ENCODE results near the gene SPECC1. TPM values are rescaled to one million over a fixed set of nuclear protein-coding genes. Genes with fewer than 3 reads are reported as not detected.
"Not testable (repeated sequence)": the region's sequence is repeated elsewhere in the genome, so short reads cannot be mapped to it uniquely, and the experiment has no call there.

SPECC1 gene
- polyA plus RNA-seq, 1 of the 3 experiments (the other 2 are of a cell fraction), result 11.2 TPM

DNA sequence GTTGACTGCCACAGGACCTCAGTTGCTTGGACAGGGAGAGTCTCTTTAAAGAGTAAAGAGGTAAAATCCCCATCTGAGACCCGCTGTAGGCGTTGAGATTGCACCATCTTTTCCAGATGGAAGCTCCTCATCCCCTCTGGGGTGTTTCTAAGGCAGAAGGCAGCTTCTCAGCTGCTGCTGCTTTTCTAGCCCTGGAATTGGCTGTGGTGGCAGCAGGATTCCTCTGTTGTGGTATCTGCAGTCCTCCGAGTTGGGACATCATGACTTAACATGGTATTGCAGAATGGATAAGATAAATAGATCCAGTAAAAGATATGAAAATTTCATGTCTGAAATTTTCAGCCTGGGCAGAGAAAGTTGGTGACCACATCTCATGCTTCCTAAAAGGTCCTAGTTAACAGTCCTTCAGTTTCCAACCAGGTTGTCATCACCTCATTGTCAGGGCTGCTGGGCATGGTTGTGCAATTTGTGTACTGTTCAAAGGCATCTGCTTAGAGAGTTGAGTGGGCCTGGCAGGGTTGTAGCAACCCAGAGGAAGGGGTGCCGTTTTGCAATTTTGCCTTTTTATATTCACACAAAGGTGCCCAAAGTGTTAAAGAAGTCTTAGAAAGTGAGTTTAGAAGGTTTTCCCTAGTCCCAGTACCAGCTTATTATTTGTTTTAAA is 150.4 kb downstream of the SPECC1 start:
- Histone ChIP-seq H3K27ac (ENCODE audit: low read depth in 2 of 2, low read length in 1 of 2) (no peak overlapping the region), H3K9ac (no peak overlapping the region), H2AFZ (ENCODE audit: low read depth) (no peak overlapping the region), H4K20me1 (ENCODE audit: insufficient read depth) (no peaks in the 10 kb centered on the region), H3K4me1 (ENCODE audit: control insufficient read depth in 1 of 2, insufficient read depth in 2 of 2, low read depth in 1 of 2, low read length in 1 of 2) (peaks cover 6 to 8% of the 10 kb centered on the region in 2 experiments; a peak in 1 of 4 replicates), H3K9me2 (no peaks in the 10 kb centered on the region), H3F3A (replicated peaks; ENCODE audit: insufficient read depth) (no peaks in the 10 kb centered on the region), H3K36me3 (replicated peaks in 1 of 2; ENCODE audit: control insufficient read depth in 1 of 2, insufficient read depth in 2 of 2, low read length in 1 of 2) (no peaks in the 10 kb centered on the region), H3K27me3 (ENCODE audit: insufficient read depth) (no peaks in the 10 kb centered on the region), H3K4me3 (ENCODE audit: low read depth in 2 of 2, low read length in 1 of 2) (no peak overlapping the region), H3K79me2 (ENCODE audit: insufficient read depth) (peaks cover 53% of the 10 kb centered on the region), H3K9me3 (no peaks in the 10 kb centered on the region), H3K4me2 (no peak overlapping the region)
- TF ChIP-seq YY1 (IDR thresholded peaks at IDR 0.05; ENCODE audit: low read depth) (no peak), NRF1 (IDR thresholded peaks at IDR 0.05; ENCODE audit: low read depth, low read length) (no peak), RFX5 (IDR thresholded peaks at IDR 0.05; ENCODE audit: low read length) (no peak), GATA2 (CRISPR knock-in tag; IDR thresholded peaks at IDR 0.05) (no peak), NFIC (IDR thresholded peaks at IDR 0.05; ENCODE audit: borderline replicate concordance) (no peak), FOXM1 (IDR thresholded peaks at IDR 0.05; ENCODE audit: low read depth) (no peak), CHD2 (IDR thresholded peaks at IDR 0.05; ENCODE audit: low read length, partially characterized antibody) (no peak), FOSL2 (IDR thresholded peaks at IDR 0.05; ENCODE audit: borderline replicate concordance, low read depth) (no peak), MXI1 (IDR thresholded peaks at IDR 0.05; ENCODE audit: low read depth, low read length) (no peak), GABPA (IDR thresholded peaks at IDR 0.05; ENCODE audit: low read depth) (no peak)
- TF ChIP-seq, protein P1, sequence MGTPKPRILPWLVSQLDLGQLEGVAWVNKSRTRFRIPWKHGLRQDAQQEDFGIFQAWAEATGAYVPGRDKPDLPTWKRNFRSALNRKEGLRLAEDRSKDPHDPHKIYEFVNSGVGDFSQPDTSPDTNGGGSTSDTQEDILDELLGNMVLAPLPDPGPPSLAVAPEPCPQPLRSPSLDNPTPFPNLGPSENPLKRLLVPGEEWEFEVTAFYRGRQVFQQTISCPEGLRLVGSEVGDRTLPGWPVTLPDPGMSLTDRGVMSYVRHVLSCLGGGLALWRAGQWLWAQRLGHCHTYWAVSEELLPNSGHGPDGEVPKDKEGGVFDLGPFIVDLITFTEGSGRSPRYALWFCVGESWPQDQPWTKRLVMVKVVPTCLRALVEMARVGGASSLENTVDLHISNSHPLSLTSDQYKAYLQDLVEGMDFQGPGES (IDR thresholded peaks at IDR 0.05; ENCODE audit: low read depth, low read length), result no peak
- TF ChIP-seq, protein P2, sequence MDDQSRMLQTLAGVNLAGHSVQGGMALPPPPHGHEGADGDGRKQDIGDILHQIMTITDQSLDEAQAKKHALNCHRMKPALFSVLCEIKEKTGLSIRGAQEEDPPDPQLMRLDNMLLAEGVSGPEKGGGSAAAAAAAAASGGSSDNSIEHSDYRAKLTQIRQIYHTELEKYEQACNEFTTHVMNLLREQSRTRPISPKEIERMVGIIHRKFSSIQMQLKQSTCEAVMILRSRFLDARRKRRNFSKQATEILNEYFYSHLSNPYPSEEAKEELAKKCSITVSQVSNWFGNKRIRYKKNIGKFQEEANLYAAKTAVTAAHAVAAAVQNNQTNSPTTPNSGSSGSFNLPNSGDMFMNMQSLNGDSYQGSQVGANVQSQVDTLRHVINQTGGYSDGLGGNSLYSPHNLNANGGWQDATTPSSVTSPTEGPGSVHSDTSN (IDR thresholded peaks at IDR 0.05), result no peak
- no peak for DNase-seq
- CTCF ChIA-PET, result no interaction called here
- 90% methylated on average over 2 of the region's 4 CpGs for WGBS (ENCODE audit: low lambda C conversion rate)
- POLR2A ChIA-PET, result no interaction called here

DNA sequence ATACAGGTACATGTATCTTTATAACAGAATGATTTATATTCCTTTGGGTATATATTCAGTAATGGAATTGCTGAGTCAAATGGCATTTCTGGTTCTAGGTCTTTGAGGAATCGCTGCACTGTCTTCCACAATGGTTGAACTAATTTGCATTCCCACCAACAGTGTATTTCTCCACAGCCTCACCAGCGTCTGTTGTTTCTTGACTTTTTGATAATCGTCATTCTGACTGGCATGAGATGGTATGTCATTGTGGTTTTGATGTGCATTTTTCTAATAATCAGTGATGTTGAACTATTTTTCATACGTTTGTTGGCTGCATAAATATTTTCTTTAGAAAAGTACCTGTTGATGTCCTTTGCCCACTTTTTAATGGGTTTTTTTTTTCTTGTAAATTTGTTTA is 156.4 kb downstream of the SPECC1 start:
- CTCF ChIA-PET, result not testable (repeated sequence)

More for the DNA sequence above, 156.4 kb downstream of the SPECC1 start:
- peaks cover 26% of the 10 kb centered on the region for H3K79me2 ChIP-seq (ENCODE audit: insufficient read depth)
- H3K4me1 ChIP-seq (ENCODE audit: control insufficient read depth in 1 of 2, insufficient read depth in 2 of 2, low read depth in 1 of 2, low read length in 1 of 2); H3K27ac ChIP-seq (ENCODE audit: low read depth in 2 of 2, low read length in 1 of 2); H3K36me3 ChIP-seq (replicated peaks in 1 of 2; ENCODE audit: control insufficient read depth in 1 of 2, insufficient read depth in 2 of 2, low read length in 1 of 2); H4K20me1 ChIP-seq (ENCODE audit: insufficient read depth); H3K27me3 ChIP-seq (ENCODE audit: insufficient read depth); H3K4me2 ChIP-seq; H3K9me2 ChIP-seq; DNase-seq; H2AFZ ChIP-seq (ENCODE audit: low read depth); H3K9ac ChIP-seq; H3K9me3 ChIP-seq; H3F3A ChIP-seq (replicated peaks; ENCODE audit: insufficient read depth); POLR2A ChIA-PET; H3K4me3 ChIP-seq (ENCODE audit: low read depth in 2 of 2, low read length in 1 of 2): not testable (repeated sequence)
- 84% methylated on average over 4 of the region's 4 CpGs for WGBS (ENCODE audit: low lambda C conversion rate)
